RWPE2 (cell line): Measurements from ENCODE around the gene TIMM22.

Experiments
- ATAC-seq: fragments of 200-7000 bp; cut with Tn5 transposase; 3 replicates; pipeline ENCODE4 v1.9.1; 2021; ENCODE audit warnings: low read depth
- DNase-seq: peaks from one replicate; pipeline ENCODE4 v3.0.0-alpha.2; 2020; ENCODE audit warnings: low spot score
- H3K27ac ChIP-seq: fragments of 450-650 bp; 2 replicates; pipeline ENCODE4 v1.5.1; 2017; ENCODE audit warnings: mild to moderate bottlenecking; ENCODE audit not compliant: poor library complexity, severe bottlenecking
- H3K27me3 ChIP-seq: fragments of 250-450 bp; sonication (Bioruptor Pico); 2 replicates; pipeline ENCODE4 v1.5.1; 2021; ENCODE audit warnings: mild to moderate bottlenecking, moderate library complexity; ENCODE audit not compliant: insufficient read depth, poor library complexity, severe bottlenecking
- H3K36me3 ChIP-seq: fragments of 250-450 bp; sonication (Bioruptor Pico); 2 replicates; pipeline ENCODE4 v1.5.1; 2020; ENCODE audit warnings: low read depth, mild to moderate bottlenecking, moderate library complexity
- H3K4me1 ChIP-seq: fragments of 250-450 bp; sonication (Bioruptor Pico); 2 replicates; pipeline ENCODE4 v1.5.1; 2021; ENCODE audit warnings: mild to moderate bottlenecking, moderate library complexity; ENCODE audit not compliant: insufficient read depth, poor library complexity, severe bottlenecking
- H3K4me3 ChIP-seq: fragments of 250-450 bp; sonication (Bioruptor Pico); 2 replicates; pipeline ENCODE4 v1.5.1; 2021; ENCODE audit warnings: mild to moderate bottlenecking, moderate library complexity; ENCODE audit not compliant: severe bottlenecking
- H3K9me3 ChIP-seq: fragments of 250-450 bp; sonication (Bioruptor Pico); 2 replicates; pipeline ENCODE4 v1.5.1; 2021; ENCODE audit warnings: mild to moderate bottlenecking, moderate library complexity; ENCODE audit not compliant: severe bottlenecking
- CTCF ChIP-seq: fragments of 450-650 bp; IDR thresholded peaks from one replicate; pipeline ENCODE4 v1.5.1; 2017; ENCODE audit warnings: mild to moderate bottlenecking, moderate library complexity; ENCODE audit not compliant: poor library complexity, severe bottlenecking

TIMM22 gene

GRCh38 chr17:1002412-1002753 lies 5.5 kb downstream of the TIMM22 start:
- DNase-seq (no peak), ATAC-seq (no peak)
- H3K4me1 ChIP-seq: peaks cover 11% of the 10 kb centered on the region
- H3K27ac ChIP-seq: no peak overlapping the region
- TF ChIP-seq CTCF: no peak
- H3K4me3 ChIP-seq: no peak overlapping the region
- H3K27me3 ChIP-seq: no peaks in the 10 kb centered on the region
- H3K36me3 ChIP-seq: peaks cover 66% of the 10 kb centered on the region
- no peaks in the 10 kb centered on the region for H3K9me3 ChIP-seq

GRCh38 chr17:1002771-1003555 lies 6.0 kb downstream of the TIMM22 start:
- H3K4me3 ChIP-seq: no peak overlapping the region
- DNase-seq (no peak), ATAC-seq (no peak)
- H3K4me1 ChIP-seq: peaks cover 9% of the 10 kb centered on the region
- peaks cover 64% of the 10 kb centered on the region for H3K36me3 ChIP-seq
- no peak for TF ChIP-seq CTCF
- H3K27ac ChIP-seq: no peak overlapping the region
- no peaks in the 10 kb centered on the region for H3K9me3 ChIP-seq
- no peaks in the 10 kb centered on the region for H3K27me3 ChIP-seq

- DNase-seq: no peak
- peaks cover 6% of the 10 kb centered on the region for H3K4me1 ChIP-seq
- no peak; the same call in 1 of the 3 replicates for ATAC-seq
- H3K27me3 ChIP-seq: no peaks in the 10 kb centered on the region
- TF ChIP-seq CTCF: no peak
- no peak overlapping the region for H3K27ac ChIP-seq
- no peaks in the 10 kb centered on the region for H3K9me3 ChIP-seq
- H3K4me3 ChIP-seq: no peak overlapping the region
- peaks cover 58% of the 10 kb centered on the region for H3K36me3 ChIP-seq
Observed at GRCh38 chr17:1003633-1003971, 6.7 kb downstream of the TIMM22 start.

GRCh38 chr17:1003972-1004768 lies 7.2 kb downstream of the TIMM22 start:
- H3K4me1 ChIP-seq: peaks cover 6% of the 10 kb centered on the region
- H3K27ac ChIP-seq: no peak overlapping the region
- ATAC-seq: peak; percentile 31
- TF ChIP-seq CTCF: no peak
- H3K9me3 ChIP-seq: no peaks in the 10 kb centered on the region
- H3K36me3 ChIP-seq: peaks cover 52% of the 10 kb centered on the region
- H3K27me3 ChIP-seq: no peaks in the 10 kb centered on the region
- H3K4me3 ChIP-seq: no peak overlapping the region
- peak; percentile 57 for DNase-seq
